Measurements from ENCODE around the gene SUPT4H1.
"Not testable (repeated sequence)": the region's sequence is repeated elsewhere in the genome, so short reads cannot be mapped to it uniquely, and the experiment has no call there.

SUPT4H1 gene
- total RNA-seq: 0.61 to 0.62 reads per million in 2 donors

- DNase-seq: peak; percentile 75 to 97 (median 87)
These were observed at the start of gene SUPT4H1 for GRCh38 chr17:58351831-58352595. Gene SUPT4H1, minus strand, starts transcription at chr17:58352201. Its CDS starts 66 bp downstream, at chr17:58352135.

DNA sequence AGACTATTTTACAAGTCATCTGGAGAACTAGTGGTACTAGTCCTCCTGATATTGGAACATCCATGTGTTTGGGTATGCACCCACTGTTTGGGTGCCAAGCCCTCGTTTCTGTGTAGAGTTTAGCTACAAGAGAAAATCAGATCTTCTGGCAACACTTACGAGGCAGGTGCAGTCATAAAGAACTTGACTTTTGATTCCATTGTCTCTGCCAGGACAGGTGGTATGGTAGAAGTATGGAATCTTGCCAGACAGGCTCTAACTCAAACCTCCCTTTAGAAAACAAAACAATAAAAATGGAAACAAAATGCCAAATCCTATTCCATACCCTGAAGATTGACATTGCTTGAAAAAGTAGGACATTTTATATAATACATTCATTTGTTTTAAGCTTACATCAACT, 49.3 kb upstream of the SUPT4H1 start:
- no peak for DNase-seq

DNA sequence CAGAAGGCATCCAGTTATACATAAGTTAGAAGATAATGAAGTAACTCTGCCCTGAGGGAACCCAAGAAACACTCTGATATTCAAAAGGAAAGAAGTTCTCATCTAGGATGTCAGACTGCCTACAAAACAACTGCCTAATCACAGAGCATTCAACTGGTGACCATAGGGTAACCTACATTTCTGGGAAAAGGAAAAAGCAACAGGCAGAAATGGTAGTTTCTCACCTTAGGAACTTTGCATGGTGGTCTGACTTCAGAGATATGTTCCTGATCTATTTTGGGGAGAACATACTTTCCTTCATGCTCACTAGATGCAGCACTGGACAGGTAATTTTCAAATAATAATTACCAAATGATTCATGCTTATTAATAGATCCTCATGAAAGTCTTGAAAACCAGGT, 48.8 kb upstream of the SUPT4H1 start:
- no peak for DNase-seq

DNA sequence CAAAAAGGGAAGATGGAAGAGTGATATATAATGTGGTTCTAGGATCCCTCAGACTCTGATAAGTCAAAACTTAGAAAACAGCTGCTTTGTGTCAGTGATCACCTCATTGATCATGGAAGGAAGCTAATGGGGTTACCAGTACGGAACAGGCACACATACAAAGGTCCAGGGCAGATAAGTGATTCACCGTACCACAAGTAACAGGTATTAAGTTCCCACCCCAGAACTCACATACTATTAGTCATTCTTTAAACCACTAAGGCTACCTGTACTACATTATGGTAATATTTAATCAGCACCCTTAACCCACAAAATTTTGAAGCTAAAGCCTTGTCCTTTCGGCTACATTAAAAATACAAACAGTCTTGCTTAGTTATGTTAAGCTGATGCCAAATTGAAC, 48.0 kb upstream of the SUPT4H1 start:
- DNase-seq: no peak

- DNase-seq: no peak
These were observed 46.7 kb upstream of the SUPT4H1 start for GRCh38 chr17:58398574-58399266.

DNA sequence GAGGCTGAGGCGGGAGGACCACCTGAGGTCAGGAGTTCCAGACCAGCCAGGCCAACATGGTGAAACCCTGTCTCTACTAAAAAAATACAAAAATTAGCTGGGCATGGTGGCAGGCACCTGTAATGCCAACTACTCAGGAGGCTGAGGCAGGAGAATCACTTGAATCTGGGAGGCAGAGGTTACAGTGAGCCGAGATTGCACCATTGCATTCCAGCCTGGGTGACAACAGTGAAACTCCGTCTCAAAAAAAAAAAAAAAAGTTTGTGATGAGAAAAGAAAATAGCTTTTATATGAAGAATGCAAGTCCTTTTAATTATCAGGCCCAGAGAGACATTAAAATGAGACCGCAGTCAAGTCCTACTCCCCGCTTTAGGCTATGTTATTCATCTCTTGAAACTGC, 45.4 kb upstream of the SUPT4H1 start:
- DNase-seq: not testable (repeated sequence)

DNA sequence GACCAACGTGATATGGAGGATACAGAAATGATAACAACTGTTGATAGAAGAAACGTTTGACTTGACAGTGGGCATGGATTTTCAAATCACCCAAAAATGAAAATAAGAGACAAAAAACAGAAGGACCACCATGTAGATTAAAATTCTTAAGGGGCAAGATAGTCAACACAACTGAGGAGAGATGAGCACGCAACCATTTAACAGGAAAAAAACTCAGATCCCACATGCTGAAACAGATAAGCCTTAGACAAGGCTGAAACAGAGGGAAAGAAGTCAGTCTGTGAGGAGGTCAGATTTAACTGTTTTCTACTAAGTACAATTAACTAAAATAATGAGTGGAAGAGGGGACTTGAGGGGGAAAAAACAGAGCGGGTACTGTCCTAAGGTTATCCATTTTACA, 44.2 kb upstream of the SUPT4H1 start:
- no peak for DNase-seq

DNA sequence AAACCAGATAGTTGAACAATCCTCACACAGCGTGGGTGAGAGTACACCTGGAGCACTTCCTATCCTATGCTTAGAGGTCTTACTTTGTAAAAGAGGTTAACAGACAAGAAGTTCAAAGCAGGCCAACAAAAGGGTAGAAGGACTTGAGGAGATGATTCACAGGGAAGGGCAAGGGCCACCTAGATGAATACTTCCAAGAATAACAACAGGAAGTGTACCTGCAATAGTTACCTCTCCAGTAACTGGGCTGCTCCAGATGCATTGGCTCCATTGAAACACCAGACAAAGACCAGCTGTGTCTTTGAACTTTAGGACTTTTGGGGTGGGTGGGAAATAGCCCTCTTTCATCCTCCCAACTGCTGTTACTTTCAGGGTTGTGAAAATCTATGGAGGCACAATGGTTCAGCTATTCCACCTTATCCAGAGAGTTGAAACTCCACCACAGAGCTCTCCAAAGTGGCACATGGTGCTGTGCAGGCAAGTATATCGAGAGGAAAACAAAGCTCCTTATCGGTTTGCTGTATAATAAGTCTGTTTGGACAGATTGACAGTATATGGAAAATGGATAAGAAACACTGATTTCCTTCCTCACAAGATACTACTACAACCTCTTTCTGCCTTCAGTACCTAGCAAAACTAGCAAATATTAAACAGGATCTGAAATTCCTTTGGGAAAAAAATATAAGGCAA, 42.7 kb upstream of the SUPT4H1 start:
- DNase-seq: no peak

DNA sequence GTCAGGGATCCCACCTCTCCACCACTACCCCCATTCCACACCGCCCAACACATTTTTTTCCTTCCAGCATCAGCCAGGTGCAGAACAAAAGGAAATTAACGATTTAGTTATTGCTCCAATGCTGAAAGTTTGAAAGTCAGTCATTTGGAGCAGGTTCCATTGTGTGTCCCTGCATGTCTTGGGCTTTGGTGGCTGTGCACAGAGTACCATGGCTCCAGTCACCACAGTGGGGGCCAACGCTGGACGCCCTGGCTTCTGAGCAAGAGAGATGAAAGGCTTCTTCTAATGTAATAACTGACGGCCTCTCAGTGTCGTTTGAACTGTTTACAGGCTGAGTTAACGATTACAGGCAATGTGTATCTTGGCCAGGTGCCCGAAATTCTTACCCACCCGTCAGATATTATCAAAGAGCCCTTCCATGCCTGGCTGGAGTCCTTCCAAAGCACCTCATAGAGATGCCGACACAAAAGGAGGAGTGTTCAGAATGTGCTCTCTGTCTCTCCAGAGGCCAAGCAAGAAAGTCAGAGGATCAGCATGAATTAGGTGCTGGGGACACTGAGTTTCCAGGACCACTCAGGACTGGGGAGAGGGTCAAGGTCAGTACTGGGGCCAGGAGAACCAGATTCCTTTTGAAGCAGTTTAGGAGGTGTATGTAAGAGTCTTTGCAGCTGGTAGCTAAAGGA, 39.4 kb upstream of the SUPT4H1 start:
- DNase-seq: no peak

DNA sequence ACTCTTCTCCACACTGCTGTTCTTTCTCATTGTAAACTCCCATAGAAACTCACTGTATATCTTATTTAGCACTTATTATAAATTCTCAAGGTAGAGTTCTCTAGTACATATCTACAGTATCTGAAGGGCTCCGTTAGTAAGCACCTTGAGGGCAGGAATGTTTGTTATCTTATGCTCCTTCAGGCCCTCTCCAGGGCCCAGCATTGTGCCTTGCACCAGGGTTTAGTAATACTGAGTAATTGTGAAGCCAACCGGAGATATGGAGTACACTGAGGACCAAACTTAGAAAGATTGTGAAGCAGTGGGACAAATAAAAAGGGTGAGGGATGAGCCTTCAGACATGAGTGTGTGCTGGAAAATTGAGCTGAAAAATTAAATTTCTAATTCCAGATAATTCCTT, 38.9 kb upstream of the SUPT4H1 start:
- DNase-seq: no peak

DNA sequence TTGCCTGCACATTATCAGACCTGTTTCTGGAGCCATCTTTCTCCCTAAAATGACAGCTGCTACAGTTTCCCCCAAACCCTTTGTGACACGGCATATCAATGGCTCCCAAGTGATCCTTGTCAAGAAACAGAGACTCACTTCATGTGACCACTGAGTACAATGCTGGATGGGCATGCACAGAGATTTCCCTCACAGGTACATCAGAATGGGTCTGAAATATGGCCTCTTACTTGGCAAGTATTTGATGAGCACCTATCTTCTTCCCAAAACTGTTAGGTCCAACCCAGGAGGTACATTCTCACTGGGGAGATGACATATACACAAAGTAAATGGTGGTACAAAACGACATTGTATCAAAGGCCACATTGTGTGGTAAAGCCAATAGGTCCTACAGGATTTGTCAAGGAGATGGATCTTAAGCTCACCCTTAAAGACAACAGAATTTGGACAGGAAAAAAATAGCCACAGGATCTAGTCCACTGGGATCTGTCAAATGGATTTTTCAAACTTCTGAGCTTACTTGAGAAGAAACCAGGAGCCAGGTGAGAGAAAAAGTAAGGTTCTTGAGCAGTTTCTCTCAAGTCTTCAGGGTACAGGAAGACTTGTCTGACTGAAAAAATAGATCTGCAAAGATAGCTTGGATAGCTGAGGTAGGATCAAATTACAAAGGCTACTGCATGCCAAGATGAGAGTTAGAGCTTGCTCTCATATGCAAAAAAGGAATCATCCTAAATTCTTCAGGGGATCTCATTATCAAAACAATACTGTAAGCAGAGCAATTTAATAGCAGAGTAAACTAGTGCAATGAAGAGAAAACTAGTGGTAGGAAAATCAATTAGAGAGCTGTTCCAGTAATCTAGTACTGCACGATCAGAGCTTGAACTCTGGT, 36.5 kb upstream of the SUPT4H1 start:
- DNase-seq: peak in 1 of 5 experiments; percentile 49

GRCh38 chr17:58387834-58388233, 35.8 kb upstream of the SUPT4H1 start:
- DNase-seq: peak in 2 of 5 experiments; percentile 72 to 89

- DNase-seq: no peak
These were observed 34.7 kb upstream of the SUPT4H1 start for GRCh38 chr17:58386708-58387107.

DNA sequence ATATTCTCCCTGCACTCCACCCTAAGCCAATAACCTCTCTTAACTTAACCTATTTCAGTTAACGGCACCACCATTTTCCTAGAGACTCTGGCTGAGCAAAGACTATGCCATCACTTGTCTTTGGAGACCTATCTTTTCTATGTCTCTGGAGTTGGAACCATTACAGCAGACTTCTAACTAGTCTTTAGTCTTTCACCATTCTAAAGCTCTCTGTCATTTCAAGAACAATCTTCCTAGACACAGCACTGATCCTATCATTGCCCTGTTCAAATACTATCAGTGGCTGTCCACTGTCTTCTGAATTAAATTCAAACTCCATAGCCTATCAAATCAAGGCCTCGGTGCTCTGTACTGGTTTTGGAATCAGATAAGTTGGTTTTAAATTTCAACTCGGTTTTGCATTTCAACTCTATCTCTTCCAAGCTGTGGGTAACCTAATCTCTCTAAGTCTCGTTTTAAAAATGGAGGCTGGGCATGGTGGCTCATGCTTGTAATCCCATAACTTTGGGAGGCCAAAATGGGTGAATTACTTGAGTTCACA, 33.4 kb upstream of the SUPT4H1 start:
- DNase-seq: no peak

DNA sequence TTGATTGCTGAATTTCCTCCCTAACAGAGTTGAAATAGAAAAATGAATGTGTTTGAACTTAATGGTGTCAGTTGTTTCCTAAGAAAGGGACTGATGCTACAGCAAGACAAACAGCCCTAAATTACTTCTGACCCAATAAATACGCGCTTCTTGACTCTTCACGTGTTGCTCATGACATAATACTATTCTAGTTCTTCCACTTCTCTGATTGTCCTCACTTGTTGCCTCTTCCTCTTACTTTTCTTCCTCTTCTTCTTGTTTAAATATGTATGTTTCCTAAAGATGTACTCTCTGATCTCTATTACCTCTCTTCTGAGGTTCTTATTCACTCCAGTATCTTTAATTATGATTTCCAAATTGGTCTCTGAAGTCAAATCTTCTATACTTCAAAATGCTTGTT, 32.9 kb upstream of the SUPT4H1 start:
- no peak for DNase-seq

GRCh38 chr17:58383892-58384462, 32.0 kb upstream of the SUPT4H1 start:
- DNase-seq: no peak

DNA sequence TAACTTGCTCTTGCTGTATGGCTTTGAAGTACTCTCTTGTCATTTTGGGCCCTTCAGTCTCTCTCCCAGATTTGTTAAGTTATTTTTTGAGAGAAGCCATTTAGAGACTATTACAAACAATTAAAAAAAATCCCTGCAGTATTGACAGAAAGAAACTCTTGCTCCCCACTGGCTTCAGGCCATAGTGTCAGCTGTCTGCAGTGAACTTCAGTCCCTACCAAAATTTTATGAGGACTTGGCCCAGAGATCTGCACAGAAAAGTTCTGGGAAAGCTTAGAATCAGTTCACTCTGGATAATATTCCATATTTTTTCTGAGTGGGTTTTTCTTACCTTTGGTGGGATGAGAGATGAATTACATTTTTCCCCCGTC, 30.9 kb upstream of the SUPT4H1 start:
- no peak for DNase-seq

GRCh38 chr17:58382108-58382871, 30.3 kb upstream of the SUPT4H1 start:
- DNase-seq: peak in 1 of 5 experiments; percentile 65

DNA sequence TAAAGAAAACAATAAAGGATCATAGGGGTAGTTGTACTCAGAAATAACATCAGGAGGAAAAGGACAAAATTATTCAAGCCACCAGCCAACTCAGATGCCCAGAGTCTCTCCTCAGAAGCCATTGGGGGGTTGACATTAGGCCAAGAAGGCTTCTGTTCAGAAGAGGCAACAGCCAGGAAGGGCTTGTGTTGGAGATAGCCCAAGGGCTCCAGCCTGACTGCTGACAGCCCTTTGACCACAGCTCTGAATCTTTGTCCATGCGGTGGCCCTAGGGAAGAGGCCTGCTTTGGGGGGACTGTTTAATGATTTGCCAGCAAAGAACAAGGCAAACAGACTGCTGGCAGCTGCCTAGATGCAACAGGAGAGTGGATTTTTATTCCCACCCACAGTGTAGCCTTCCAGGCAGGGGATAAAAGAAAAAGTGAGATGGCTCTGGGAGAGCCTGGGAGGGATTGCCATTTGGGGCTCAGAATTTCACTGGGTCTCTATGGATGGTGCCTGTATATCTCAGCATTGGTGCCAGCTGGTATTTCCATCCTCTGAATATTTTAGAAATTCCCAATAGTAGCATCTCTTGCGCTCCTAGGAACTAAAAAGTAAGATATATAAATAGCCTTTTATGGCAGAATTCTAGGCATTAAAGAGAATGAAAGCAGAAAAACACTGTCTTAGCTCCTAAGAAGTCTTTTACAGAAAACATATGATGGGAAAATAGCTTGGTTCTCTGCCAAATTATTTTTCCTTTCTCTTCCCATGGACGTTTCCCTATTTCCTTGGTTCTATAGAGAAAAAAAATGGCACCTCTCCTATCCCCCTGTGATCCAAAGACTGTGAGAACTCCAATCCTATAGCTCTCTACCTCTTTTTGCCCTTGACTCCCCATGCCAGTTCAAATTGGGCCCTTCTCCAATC, 29.4 kb upstream of the SUPT4H1 start:
- no peak for DNase-seq

Measured in T-helper 2 cell (primary cell).